PC-3 (cell line): Measurements from ENCODE around the gene SLC4A4. TPM values are rescaled to one million over a fixed set of nuclear protein-coding genes. Genes with fewer than 3 reads are reported as not detected.

ENCODE experiments used
- ATAC-seq: fragments of 200-7000 bp; cut with Tn5 transposase; 2 replicates; pipeline ENCODE4 v1.9.1; 2020; ENCODE audit warnings: mild to moderate bottlenecking, moderate library complexity
- BruUV-seq: library from RNA; stranded (reverse); fragments of 400-500 nt; replicated peaks from 2 replicates; lab custom pipeline; 2021; lab: Mats Ljungman, UMichigan
- CTCF ChIA-PET: fragments of 300-600 bp; sonication (Branson Sonifier 250); formaldehyde crosslinking; loops from one replicate; lab custom pipeline; 2022; ENCODE audit warnings: antibody characterized with exemption; lab: Charles Lee
- POLR2A ChIA-PET: fragments of 300-600 bp; sonication (Branson Sonifier 250); formaldehyde crosslinking; loops from one replicate; lab custom pipeline; 2022; ENCODE audit warnings: antibody characterized with exemption; ENCODE audit not compliant: unreplicated experiment; lab: Charles Lee
- DNase-seq: peaks from one replicate; pipeline ENCODE4 v3.0.0-alpha.2; 2015
- H2AFZ ChIP-seq: fragments of 300-600 bp; sonication (generic); 2 replicates; pipeline ENCODE4 v1.6.0; 2016; ENCODE audit warnings: antibody characterized with exemption, low read length
- H3F3A ChIP-seq: fragments of 300-600 bp; sonication (generic); one replicate; pipeline ENCODE4 v1.6.0; 2017; ENCODE audit warnings: antibody characterized with exemption, low read length, control low read depth, mild to moderate bottlenecking; ENCODE audit not compliant: unreplicated experiment
- H3K27ac ChIP-seq: fragments of 300-600 bp; sonication (generic); 2 replicates; pipeline ENCODE4 v1.5.1; 2016; ENCODE audit warnings: mild to moderate bottlenecking, low read length
- H3K27me3 ChIP-seq: fragments of 300-600 bp; sonication (generic); 2 replicates; pipeline ENCODE4 v1.6.1; 2016; ENCODE audit warnings: low read length, mixed read lengths
- H3K36me3 ChIP-seq: fragments of 300-600 bp; sonication (generic); 2 replicates; pipeline ENCODE4 v1.6.1; 2016; ENCODE audit warnings: low read depth, mixed run types, low read length, mixed read lengths
- H3K4me1 ChIP-seq: fragments of 300-600 bp; sonication (generic); 2 replicates; pipeline ENCODE4 v1.5.1; 2016; ENCODE audit warnings: low read length; ENCODE audit not compliant: insufficient read depth
- H3K4me2 ChIP-seq: fragments of 300-600 bp; sonication (generic); 2 replicates; pipeline ENCODE4 v1.6.0; 2016; ENCODE audit warnings: low read length
- H3K4me3 ChIP-seq: fragments of 300-600 bp; sonication (generic); 2 replicates; pipeline ENCODE4 v1.5.1; 2016; ENCODE audit warnings: mild to moderate bottlenecking, low read length, mixed read lengths
- H3K79me2 ChIP-seq: fragments of 300-600 bp; sonication (generic); 2 replicates; pipeline ENCODE4 v1.6.1; 2017; ENCODE audit warnings: low read length, mixed read lengths
- H3K9ac ChIP-seq: fragments of 300-600 bp; sonication (generic); 2 replicates; pipeline ENCODE4 v1.6.0; 2016; ENCODE audit warnings: mild to moderate bottlenecking, low read length
- H3K9me2 ChIP-seq: fragments of 300-600 bp; sonication (generic); replicated peaks from 2 replicates; pipeline ENCODE4 v1.6.1; 2016; ENCODE audit warnings: mixed run types, low read length, mixed read lengths
- H3K9me3 ChIP-seq: fragments of 300-600 bp; sonication (generic); 2 replicates; pipeline ENCODE4 v1.6.1; 2016; ENCODE audit warnings: low read length, mixed read lengths
- H4K20me1 ChIP-seq: fragments of 300-600 bp; sonication (generic); 2 replicates; pipeline ENCODE4 v1.6.1; 2016; ENCODE audit warnings: low read length, mixed read lengths
- CTCF ChIP-seq: fragments of 300-600 bp; sonication (generic); conservative IDR thresholded peaks from 2 replicates; pipeline ENCODE4 v1.5.1; 2017; ENCODE audit warnings: antibody characterized with exemption, low read depth, mild to moderate bottlenecking, low read length
- EZH2 ChIP-seq: fragments of 300-600 bp; sonication (generic); IDR thresholded peaks from one replicate; pipeline ENCODE4 v1.6.1; 2017; ENCODE audit warnings: antibody characterized with exemption, mild to moderate bottlenecking, low read length; ENCODE audit not compliant: unreplicated experiment
- EZH2phosphoT487 ChIP-seq: fragments of 300-600 bp; sonication (generic); IDR thresholded peaks from 2 replicates; pipeline ENCODE4 v1.6.1; 2018; ENCODE audit warnings: mild to moderate bottlenecking, antibody characterized with exemption, low read length, borderline replicate concordance
- intact Hi-C: fragments of 100-400 bp; cut with micrococcal nuclease; formaldehyde crosslinking; loops from 2 replicates; pipeline ENCODE4 v1.9.0; 2023
- total RNA-seq: library from RNA; depleted of rRNA; stranded (reverse); fragments of >200 nt; gene quantifications from 2 replicates; pipeline ENCODE4 v1.2.3, GENCODE V29; 2014

SLC4A4 gene
- total RNA-seq, 1 experiment from 2014 or later, result 0.47 TPM

DNA sequence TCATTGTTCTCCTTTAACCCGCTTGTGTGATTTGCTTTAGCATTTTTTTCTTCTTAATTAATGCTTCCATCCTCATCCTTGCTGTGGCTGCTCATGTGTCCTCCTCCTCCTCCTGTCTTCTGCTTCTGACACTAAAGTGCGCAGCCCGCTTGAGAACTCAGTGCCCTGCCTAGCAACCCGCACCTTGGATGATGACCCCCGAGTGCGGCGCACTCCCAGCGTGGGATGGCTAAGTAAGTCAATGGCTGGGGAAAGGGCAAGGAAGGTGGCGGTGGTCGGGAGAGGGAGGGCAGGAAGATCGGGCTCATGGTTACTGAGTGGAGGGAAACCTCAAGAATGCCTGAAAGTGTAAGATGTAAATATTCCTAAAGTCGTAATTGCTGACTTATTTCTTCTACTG is 30.1 kb downstream of the SLC4A4 start:
- Histone ChIP-seq H3K4me3 (no peak overlapping the region), H3K9me3 (no peaks in the 10 kb centered on the region), H3K27me3 (no peaks in the 10 kb centered on the region), H3K79me2 (no peaks in the 10 kb centered on the region), H4K20me1 (no peaks in the 10 kb centered on the region), H3K27ac (no peak overlapping the region), H3K4me1 (no peaks in the 10 kb centered on the region), H2AFZ (no peak overlapping the region), H3K9ac (no peak overlapping the region), H3F3A (no peaks in the 10 kb centered on the region), H3K4me2 (no peak overlapping the region), H3K9me2 (no peaks in the 10 kb centered on the region), H3K36me3 (no peaks in the 10 kb centered on the region)
- POLR2A ChIA-PET, result no interaction called here
- no TSS peak for BruUV-seq
- CTCF ChIA-PET, result no interaction called here
- no peak for ATAC-seq
- DNase-seq, result no peak
- TF ChIP-seq CTCF (no peak), EZH2 (no peak), EZH2phosphoT487 (no peak)
- intact Hi-C loops, result no loop called here

DNA sequence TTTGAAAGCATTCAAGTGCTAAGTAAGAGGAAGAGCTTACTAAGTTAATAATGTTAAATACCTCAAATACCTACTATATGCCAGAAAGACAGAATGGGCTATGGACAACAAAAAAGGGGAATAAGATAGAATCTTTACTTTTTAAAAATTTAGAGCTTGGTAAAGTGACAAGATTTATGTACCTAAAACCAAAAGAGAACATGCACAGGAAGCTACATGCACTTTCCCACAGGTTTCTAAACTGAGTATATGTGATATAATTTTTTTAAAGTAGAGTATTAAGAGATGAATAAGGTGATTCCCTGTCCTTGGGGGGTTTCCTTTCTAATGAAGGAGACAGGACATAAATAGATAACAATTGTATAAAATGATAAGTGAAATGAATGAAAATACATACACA is 30.7 kb downstream of the SLC4A4 start:
- H3K9ac ChIP-seq, result no peak overlapping the region
- H2AFZ ChIP-seq, result no peak overlapping the region
- no peaks in the 10 kb centered on the region for H3K79me2 ChIP-seq
- H4K20me1 ChIP-seq, result no peaks in the 10 kb centered on the region
- no peaks in the 10 kb centered on the region for H3K4me1 ChIP-seq
- H3K27ac ChIP-seq, result no peak overlapping the region
- H3K9me2 ChIP-seq, result no peaks in the 10 kb centered on the region
- ATAC-seq (no peak), DNase-seq (no peak)
- ChIA-PET CTCF (no interaction called here), POLR2A (no interaction called here)
- H3K27me3 ChIP-seq, result no peaks in the 10 kb centered on the region
- no peak overlapping the region for H3K4me3 ChIP-seq
- H3K4me2 ChIP-seq, result no peak overlapping the region
- H3K36me3 ChIP-seq, result no peaks in the 10 kb centered on the region
- no peaks in the 10 kb centered on the region for H3K9me3 ChIP-seq
- no peaks in the 10 kb centered on the region for H3F3A ChIP-seq
- intact Hi-C loops, result no loop called here
- BruUV-seq, result no TSS peak
- TF ChIP-seq EZH2 (no peak), CTCF (no peak), EZH2phosphoT487 (no peak)

- Histone ChIP-seq H3K4me2 (no peak overlapping the region), H3K27ac (no peak overlapping the region), H3K9ac (no peak overlapping the region), H2AFZ (no peak overlapping the region), H3K9me2 (no peaks in the 10 kb centered on the region), H4K20me1 (0 out of 2 replicates have a peak, but pooled peaks cover 5% of the 10 kb centered on the region), H3F3A (no peaks in the 10 kb centered on the region), H3K4me1 (peaks cover 13% of the 10 kb centered on the region), H3K9me3 (0 out of 2 replicates have a peak, but pooled peaks cover 5% of the 10 kb centered on the region), H3K79me2 (no peaks in the 10 kb centered on the region), H3K27me3 (no peaks in the 10 kb centered on the region), H3K4me3 (no peak overlapping the region), H3K36me3 (no peaks in the 10 kb centered on the region; the same call in 1 of the 2 replicates)
- DNase-seq (no peak), ATAC-seq (no peak)
- no peak for TF ChIP-seq EZH2
- no peak for TF ChIP-seq CTCF
- no peak for TF ChIP-seq EZH2phosphoT487
- ChIA-PET CTCF (no interaction called here), POLR2A (no interaction called here)
- intact Hi-C loops, result loop anchor here (5.0 kb wide), 2 partner anchors 103 to 232 kb away; no protein-coding TSS in a partner anchor
- BruUV-seq, result no TSS peak
These were observed 36.7 kb downstream of the SLC4A4 start for GRCh38 chr4:71375494-71375893.
